Testis (tissue), 3 donors: ENCODE data around the gene OR5D16. TPM values are rescaled to one million over a fixed set of nuclear protein-coding genes. Genes with fewer than 3 reads are reported as not detected.
"Not testable (repeated sequence)": the region's sequence is repeated elsewhere in the genome, so short reads cannot be mapped to it uniquely, and the experiment has no call there.

Experiments used
- DNase-seq: peaks from one replicate; pipeline ENCODE4 v3.0.0-alpha.2; 2019
- H3K27ac ChIP-seq, 2 donors: fragments of 200-600 bp; sonication (generic); one replicate each; pipeline ENCODE4 v1.5.1; 2019
- H3K27me3 ChIP-seq: fragments of 200-600 bp; sonication (generic); one replicate; pipeline ENCODE4 v1.5.1; 2019
- H3K36me3 ChIP-seq: fragments of 200-600 bp; sonication (generic); one replicate; pipeline ENCODE4 v1.5.1; 2017; ENCODE audit warnings: low read depth; ENCODE audit errors: missing control alignments
- H3K4me1 ChIP-seq: fragments of 200-600 bp; sonication (generic); one replicate; pipeline ENCODE4 v1.5.1; 2019
- H3K4me3 ChIP-seq, 2 donors: fragments of 200-600 bp; sonication (generic); one replicate each; pipeline ENCODE4 v1.5.1; 2017 to 2019
- H3K9me3 ChIP-seq: fragments of 200-600 bp; sonication (generic); one replicate; pipeline ENCODE4 v1.5.1; 2017
- CTCF ChIP-seq, 3 experiments: fragments of 450-650 bp in 2 of 3; fragments of 200-600 bp in 1 of 3; sonication (generic) in 1 of 3; IDR thresholded peaks; one replicate each; pipeline ENCODE4 v1.5.1; 2016 to 2019; ENCODE audit warnings: antibody characterized with exemption in 3 of 3, mild to moderate bottlenecking in 2 of 3, moderate library complexity in 1 of 3
- POLR2A ChIP-seq: fragments of 450-650 bp; IDR thresholded peaks from one replicate; pipeline ENCODE4 v1.6.1; 2017; ENCODE audit warnings: antibody characterized with exemption, mild to moderate bottlenecking, moderate library complexity
- WGBS, 2 donors: methylation state at CpG; one replicate each; pipeline ENCODE4 v1.1.5; 2018; 5-methylcytosine and 5-hydroxymethylcytosine counted together
- intact Hi-C: fragments of 100-400 bp; cut with DNase I; formaldehyde crosslinking; loops from one replicate; pipeline ENCODE4 v1.15.1; 2023; ENCODE audit warnings: low total_unique reads
- polyA plus RNA-seq: library from polyadenylated mRNA; stranded (reverse); fragments of 350-450 nt; fragmentation: Illumina TruSeq; extraction: RNeasy Lipid Tissue Mini Kit (QIAGEN cat#74804); gene quantifications from one replicate; pipeline ENCODE4 v1.2.3, GENCODE V29; 2014; ENCODE audit warnings: low read depth, low replicate concordance; ENCODE audit not compliant: insufficient read depth
- total RNA-seq, 2 donors: library from RNA; depleted of rRNA; stranded (reverse); fragments of >200 nt; gene quantifications; one replicate each; pipeline ENCODE4 v1.2.3, GENCODE V29; 2016

OR5D16 gene
- total and polyA plus RNA-seq, 3 donors from 2014 or later = not detected

- no peak for DNase-seq
- H3K27ac ChIP-seq = no peak overlapping the region
- no peaks in the 10 kb centered on the region for H3K27me3 ChIP-seq
- no peaks in the 10 kb centered on the region for H3K9me3 ChIP-seq
- H3K4me3 ChIP-seq = no peak overlapping the region
- no peaks in the 10 kb centered on the region for H3K4me1 ChIP-seq
- WGBS, 2 donors = 83 to 86% methylated on average over 1 of the region's 1 CpG
- intact Hi-C loops = no loop called here
- H3K36me3 ChIP-seq = no peaks in the 10 kb centered on the region
- no peak for TF ChIP-seq CTCF (IDR thresholded peaks at IDR 0.05)
- no peak for TF ChIP-seq POLR2A
These were observed 13.6 kb downstream of the OR5D16 start for GRCh38 chr11:55852141-55852540.

GRCh38 chr11:55854704-55855103, 16.2 kb downstream of the OR5D16 start:
- no peak for DNase-seq
- no peak overlapping the region for H3K4me3 ChIP-seq
- no peaks in the 10 kb centered on the region for H3K4me1 ChIP-seq
- H3K27ac ChIP-seq = no peak overlapping the region
- H3K9me3 ChIP-seq = no peaks in the 10 kb centered on the region
- 35% methylated on average over 1 of the region's 1 CpG for WGBS, 2 donors
- intact Hi-C loops = no loop called here
- TF ChIP-seq POLR2A (no peak), CTCF (IDR thresholded peaks at IDR 0.05) (no peak)
- no peaks in the 10 kb centered on the region for H3K27me3 ChIP-seq
- no peaks in the 10 kb centered on the region for H3K36me3 ChIP-seq

- H3K27ac ChIP-seq, H3K4me1 ChIP-seq, H3K9me3 ChIP-seq, intact Hi-C loops, H3K36me3 ChIP-seq, H3K27me3 ChIP-seq, H3K4me3 ChIP-seq, DNase-seq: not testable (repeated sequence)
- 84 to 87% methylated on average over 4 of the region's 4 CpGs for WGBS, 2 donors
These were observed 28.8 kb downstream of the OR5D16 start for GRCh38 chr11:55867354-55867753.

- intact Hi-C loops, H3K27ac ChIP-seq, H3K27me3 ChIP-seq, H3K4me1 ChIP-seq, H3K36me3 ChIP-seq, H3K9me3 ChIP-seq: not testable (repeated sequence)
- peak overlapping the region; percentile 36 to 64 for H3K4me3 ChIP-seq
- WGBS, 2 donors = 20% methylated on average over 27 of the region's 33 CpGs; no CpG with 5 or more reads in 1 of the 2 donors
- peak; percentile 41 for DNase-seq
These were observed 34.2 kb downstream of the OR5D16 start for GRCh38 chr11:55872731-55873130.

- DNase-seq = peak; percentile 56
- 22 to 36% methylated on average over 8 to 31 of the region's 34 CpGs for WGBS, 2 donors
- intact Hi-C loops = not testable (repeated sequence)
These were observed 34.6 kb downstream of the OR5D16 start for GRCh38 chr11:55873146-55873545.

GRCh38 chr11:55882997-55883396, 44.4 kb downstream of the OR5D16 start, which contains the start of gene TRIM51:
TSS of gene TRIM51 (plus strand) at chr11:55883297. CDS start at chr11:55885429, 2,132 bp downstream.
- DNase-seq, intact Hi-C loops, H3K4me3 ChIP-seq, H3K36me3 ChIP-seq, H3K9me3 ChIP-seq, H3K27ac ChIP-seq, H3K4me1 ChIP-seq, H3K27me3 ChIP-seq: not testable (repeated sequence)
- 94% methylated on average over 1 of the region's 1 CpG for WGBS, 2 donors

More at GRCh38 chr11:55873146-55873545, 34.6 kb downstream of the OR5D16 start:
- not testable (repeated sequence) for H3K27ac ChIP-seq, H3K27me3 ChIP-seq, H3K9me3 ChIP-seq, H3K36me3 ChIP-seq, H3K4me1 ChIP-seq
- H3K4me3 ChIP-seq = peak overlapping the region; percentile 36 to 64

- DNase-seq, H3K9me3 ChIP-seq, intact Hi-C loops, H3K36me3 ChIP-seq, H3K4me1 ChIP-seq, H3K27me3 ChIP-seq, H3K27ac ChIP-seq, H3K4me3 ChIP-seq: not testable (repeated sequence)
- 60 to 64% methylated on average over 4 of the region's 4 CpGs for WGBS, 2 donors
These were observed 46.4 kb downstream of the OR5D16 start for GRCh38 chr11:55884995-55885394.

- H3K9me3 ChIP-seq, DNase-seq, H3K36me3 ChIP-seq, H3K4me1 ChIP-seq, H3K27ac ChIP-seq, H3K27me3 ChIP-seq, H3K4me3 ChIP-seq, intact Hi-C loops: not testable (repeated sequence)
- WGBS, 2 donors = 52 to 72% methylated on average over 9 of the region's 9 CpGs
These were observed 46.9 kb downstream of the OR5D16 start for GRCh38 chr11:55885481-55885880.
